ENCODE data around the gene PEX19.

DNA sequence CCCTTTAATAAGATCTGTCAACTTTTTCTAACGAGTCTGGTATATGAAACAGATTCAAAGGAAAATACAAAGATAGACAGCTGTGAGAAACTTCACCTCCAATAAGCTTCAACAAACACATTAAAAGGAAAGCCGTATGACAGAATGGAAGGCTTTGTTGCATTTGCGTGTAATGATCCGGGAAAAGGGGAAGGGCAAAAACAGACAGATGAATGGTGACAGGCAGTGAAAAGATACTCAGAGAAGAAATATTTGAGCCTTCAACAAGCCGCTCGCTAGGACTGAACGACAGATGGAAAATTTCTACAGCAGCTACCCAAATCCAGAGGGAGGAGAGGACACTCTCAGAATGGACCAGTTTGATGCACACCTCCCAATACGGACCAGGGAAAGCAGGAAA is 43.3 kb upstream of the PEX19 start:
- TF ChIP-seq, protein P1, sequence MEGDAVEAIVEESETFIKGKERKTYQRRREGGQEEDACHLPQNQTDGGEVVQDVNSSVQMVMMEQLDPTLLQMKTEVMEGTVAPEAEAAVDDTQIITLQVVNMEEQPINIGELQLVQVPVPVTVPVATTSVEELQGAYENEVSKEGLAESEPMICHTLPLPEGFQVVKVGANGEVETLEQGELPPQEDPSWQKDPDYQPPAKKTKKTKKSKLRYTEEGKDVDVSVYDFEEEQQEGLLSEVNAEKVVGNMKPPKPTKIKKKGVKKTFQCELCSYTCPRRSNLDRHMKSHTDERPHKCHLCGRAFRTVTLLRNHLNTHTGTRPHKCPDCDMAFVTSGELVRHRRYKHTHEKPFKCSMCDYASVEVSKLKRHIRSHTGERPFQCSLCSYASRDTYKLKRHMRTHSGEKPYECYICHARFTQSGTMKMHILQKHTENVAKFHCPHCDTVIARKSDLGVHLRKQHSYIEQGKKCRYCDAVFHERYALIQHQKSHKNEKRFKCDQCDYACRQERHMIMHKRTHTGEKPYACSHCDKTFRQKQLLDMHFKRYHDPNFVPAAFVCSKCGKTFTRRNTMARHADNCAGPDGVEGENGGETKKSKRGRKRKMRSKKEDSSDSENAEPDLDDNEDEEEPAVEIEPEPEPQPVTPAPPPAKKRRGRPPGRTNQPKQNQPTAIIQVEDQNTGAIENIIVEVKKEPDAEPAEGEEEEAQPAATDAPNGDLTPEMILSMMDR (IDR thresholded peaks at IDR 0.05), result no peak
- TF ChIP-seq POLR2AphosphoS5 (IDR thresholded peaks at IDR 0.05) (no peak), POLR2A (IDR thresholded peaks at IDR 0.05; ENCODE audit: low read depth) (no peak), EP300 (IDR thresholded peaks at IDR 0.05) (no peak)

Measured in esophagus muscularis mucosa (tissue), 4 donors.